DMS 273 treated with DMSO at 0.1 percent for 48 hours (cell line): Measurements from ENCODE around the gene CEP131.
"Not testable (repeated sequence)": the region's sequence is repeated elsewhere in the genome, so short reads cannot be mapped to it uniquely, and the experiment has no call there.

Experiments
- DNase-seq: peaks from one replicate; lab custom pipeline; 2025; lab: John Stamatoyannopoulos, UW

CEP131 gene

DNA sequence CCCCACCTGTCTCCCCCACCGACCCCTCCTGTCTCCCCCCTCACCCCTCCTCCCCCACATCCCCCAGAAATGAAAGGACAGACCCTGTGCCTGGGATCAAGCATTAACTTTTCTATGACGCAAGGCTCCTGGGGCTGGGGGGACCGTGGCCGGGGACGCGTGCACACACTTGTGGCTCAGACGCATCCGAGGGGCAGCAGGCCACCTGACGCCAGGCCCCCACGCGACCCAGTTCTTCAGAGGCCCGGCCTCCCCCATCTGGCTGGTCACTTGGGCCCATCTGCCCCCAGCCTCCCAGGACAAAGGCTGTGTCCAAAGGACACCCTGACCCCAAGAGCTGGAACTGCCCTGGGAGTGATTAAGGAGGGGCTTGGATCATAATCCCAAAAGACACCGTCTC, 71.5 kb downstream of the CEP131 start:
- no peak for DNase-seq

- DNase-seq = no peak
Measured at GRCh38 chr17:81150377-81151077, 72.2 kb downstream of the CEP131 start.

DNA sequence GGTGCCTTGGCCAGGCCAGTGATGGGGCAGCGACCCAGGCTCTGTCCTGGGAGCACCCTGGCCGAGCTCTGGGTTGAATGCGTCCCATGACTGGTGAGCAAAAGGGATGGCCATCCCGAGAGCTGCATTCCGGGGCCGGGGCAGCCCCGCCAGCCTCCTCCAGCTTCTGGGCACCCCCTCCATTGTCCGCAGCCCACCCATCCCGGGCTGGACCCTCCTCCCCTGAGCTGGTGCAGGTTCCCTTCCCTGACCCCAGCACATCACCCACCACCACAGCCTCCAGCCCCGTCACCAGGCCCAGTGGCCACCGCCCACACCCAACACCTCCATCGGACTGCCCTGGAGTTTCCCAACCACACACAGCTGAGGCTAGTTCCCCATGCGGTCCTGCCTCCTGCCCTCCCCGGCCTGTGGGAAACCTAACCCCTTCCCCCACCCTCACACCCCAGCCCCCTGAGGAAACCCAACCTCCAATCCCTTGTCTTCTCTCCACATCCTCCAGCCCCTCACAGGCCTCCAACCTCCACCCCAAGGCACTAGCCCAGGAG, 73.7 kb downstream of the CEP131 start:
- DNase-seq = no peak

- no peak for DNase-seq
Measured at GRCh38 chr17:81148571-81148970, 74.2 kb downstream of the CEP131 start.

GRCh38 chr17:81147701-81148100, 75.1 kb downstream of the CEP131 start:
- no peak for DNase-seq

DNA sequence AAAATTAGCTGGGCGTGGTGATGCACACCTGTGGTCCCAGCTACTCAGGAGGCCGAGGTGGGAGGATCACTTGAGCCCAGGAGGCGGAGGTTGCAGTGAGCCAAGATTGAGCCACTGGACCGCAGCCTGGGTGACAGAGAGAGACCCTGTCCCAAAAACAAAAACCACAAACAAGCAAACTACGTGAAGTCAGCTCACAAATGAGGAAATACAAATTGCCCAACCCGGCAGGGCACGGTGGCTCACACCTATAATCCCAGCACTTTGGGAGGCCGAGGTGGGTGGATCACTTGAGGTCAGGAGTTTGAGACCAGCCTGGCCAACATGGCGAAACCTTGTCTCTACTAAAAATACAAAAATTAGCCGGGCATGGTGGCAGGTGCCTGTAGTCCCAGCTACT, 76.6 kb downstream of the CEP131 start:
- not testable (repeated sequence) for DNase-seq

DNA sequence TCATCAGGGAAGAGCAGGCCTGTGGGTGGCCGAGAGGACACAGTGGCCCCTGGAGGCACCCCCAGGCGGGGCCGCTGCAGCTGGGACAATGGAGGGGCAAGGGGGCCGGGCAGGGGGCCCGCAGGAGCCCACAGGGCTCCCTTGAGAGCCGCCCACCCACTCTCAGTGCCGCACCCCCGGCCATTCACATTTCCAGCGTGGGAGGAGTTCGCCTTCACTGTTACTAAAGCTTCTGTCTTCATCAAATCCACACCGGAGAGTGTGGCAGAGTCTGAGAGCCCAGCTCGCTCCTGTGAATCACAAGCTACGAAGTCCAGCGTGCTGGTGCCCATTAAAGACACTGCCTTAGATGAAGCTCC, 78.4 kb downstream of the CEP131 start:
- DNase-seq = no peak

GRCh38 chr17:81143717-81144422, 78.9 kb downstream of the CEP131 start:
- no peak for DNase-seq

GRCh38 chr17:81143200-81143527, 79.6 kb downstream of the CEP131 start:
- DNase-seq = no peak

- no peak for DNase-seq
Measured at GRCh38 chr17:81142301-81143199, 80.2 kb downstream of the CEP131 start.

DNA sequence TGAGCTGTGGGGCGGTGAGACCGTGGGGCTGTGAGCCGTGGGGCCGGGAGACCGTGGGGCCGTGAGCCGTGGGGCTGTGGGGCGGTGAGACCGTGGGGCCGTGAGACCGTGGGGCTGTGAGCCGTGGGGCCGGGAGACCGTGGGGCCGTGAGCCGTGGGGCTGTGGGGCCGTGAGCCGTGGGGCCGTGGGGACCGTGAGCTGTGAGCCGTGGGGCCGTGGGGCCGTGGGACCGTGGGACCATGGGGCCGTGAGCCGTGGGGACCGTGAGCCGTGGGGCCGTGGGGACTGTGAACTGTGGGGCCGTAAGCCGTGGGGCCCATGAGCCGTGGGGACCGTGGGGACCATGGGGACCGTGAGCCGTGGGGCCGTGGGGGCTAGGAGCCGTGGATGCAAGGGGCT, 82.1 kb downstream of the CEP131 start:
- DNase-seq = no peak

DNA sequence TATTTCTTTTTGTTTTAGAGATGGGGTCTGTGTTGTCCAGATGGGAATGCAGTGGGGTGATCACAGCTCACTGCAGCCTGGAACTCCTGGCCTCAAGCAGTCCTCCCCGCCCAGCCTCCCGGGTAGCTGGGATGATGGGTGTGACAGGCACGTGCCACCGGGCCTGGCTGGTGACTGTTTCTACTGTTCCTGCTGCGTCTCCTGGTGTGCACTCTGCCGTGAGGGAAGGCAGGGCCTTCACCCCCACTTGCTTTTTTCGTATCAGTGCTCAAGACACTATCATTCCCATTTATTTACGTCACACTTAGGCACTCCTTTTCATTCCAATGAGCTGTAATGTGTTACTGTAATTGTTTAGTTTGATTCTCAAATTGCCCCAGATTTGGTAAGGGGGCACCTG, 82.7 kb downstream of the CEP131 start:
- DNase-seq = no peak
